22Rv1 (cell line): Measurements from ENCODE around the gene PRSS1.

Source experiments
- H3K27ac ChIP-seq: fragments of 450-650 bp; 2 replicates; pipeline ENCODE4 v1.5.1; 2017
- CTCF ChIP-seq: fragments of 450-650 bp; IDR thresholded peaks from 2 replicates; pipeline ENCODE4 v1.5.1; 2017; ENCODE audit warnings: mild to moderate bottlenecking
- ZFX ChIP-seq: fragments of 450-650 bp; IDR thresholded peaks from 2 replicates; pipeline ENCODE4 v1.6.1; 2017; ENCODE audit warnings: antibody characterized with exemption, borderline replicate concordance

Gene PRSS1

DNA sequence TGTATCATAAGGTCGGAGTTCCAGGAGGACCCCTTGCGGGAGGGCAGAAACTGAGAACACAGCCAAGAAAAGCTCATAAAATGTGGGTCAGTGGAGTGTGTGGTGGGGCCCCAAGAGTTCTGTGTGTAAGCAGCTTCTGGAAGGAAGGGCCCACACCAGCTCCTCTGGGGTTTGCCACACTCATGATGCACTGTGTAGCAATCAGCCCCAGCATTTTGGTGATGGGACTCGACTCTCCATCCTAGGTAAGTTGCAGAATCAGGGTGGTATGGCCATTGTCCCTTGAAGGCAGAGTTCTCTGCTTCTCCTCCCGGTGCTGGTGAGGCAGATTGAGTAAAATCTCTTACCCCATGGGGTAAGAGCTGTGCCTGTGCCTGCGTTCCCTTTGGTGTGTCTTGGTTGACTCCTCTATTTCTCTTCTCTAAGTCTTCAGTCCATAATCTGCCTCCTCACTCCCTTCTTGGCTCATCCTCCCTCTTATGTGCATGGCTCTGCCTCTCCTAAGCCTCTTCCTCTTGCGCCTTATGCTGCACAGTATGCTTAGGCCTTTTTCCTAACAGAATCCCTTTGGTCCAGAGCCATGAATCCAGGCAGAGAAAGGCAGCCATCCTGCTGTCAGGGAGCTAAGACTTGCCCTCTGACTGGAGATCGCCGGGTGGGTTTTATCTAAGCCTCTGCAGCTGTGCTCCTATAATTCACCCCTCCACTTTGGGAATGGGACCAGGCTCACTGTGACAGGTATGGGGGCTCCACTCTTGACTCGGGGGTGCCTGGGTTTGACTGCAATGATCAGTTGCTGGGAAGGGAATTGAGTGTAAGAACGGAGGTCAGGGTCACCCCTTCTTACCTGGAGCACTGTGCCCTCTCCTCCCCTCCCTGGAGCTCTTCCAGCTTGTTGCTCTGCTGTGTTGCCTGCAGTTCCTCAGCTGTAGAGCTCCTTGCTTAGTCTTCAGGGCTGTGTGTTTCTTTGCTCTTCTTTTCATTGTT lies 39.3 kb downstream of the PRSS1 start:
- TF ChIP-seq ZFX, result no peak
- TF ChIP-seq CTCF, result no peak
- no peak overlapping the region for H3K27ac ChIP-seq

DNA sequence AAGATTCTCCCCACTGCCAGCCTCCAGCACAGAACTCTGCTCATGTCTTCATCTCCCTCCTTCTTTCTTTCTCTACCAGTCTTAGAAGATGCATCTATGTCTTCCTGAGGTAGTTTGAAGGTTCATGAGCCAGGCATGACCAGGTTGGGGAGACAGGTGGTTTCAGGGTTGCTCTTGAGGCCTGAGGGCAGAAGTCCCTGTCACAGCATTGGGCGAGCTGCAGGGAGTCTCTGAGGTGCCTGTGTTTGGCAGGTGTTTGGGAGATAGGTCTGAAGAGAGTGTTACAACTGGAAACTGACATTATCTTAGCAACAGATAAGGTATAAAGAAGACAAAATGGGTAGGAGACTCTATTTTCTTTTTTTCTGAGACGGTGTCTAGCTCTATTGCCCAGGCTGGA lies 40.2 kb downstream of the PRSS1 start:
- H3K27ac ChIP-seq, result no peak overlapping the region
- no peak for TF ChIP-seq CTCF
- TF ChIP-seq ZFX, result no peak

GRCh38 chr7:142790056-142790455 lies 40.8 kb downstream of the PRSS1 start:
- TF ChIP-seq CTCF, result no peak
- TF ChIP-seq ZFX, result no peak
- H3K27ac ChIP-seq, result no peak overlapping the region

- no peak for TF ChIP-seq ZFX
- TF ChIP-seq CTCF, result no peak
- no peak overlapping the region for H3K27ac ChIP-seq
Observed at GRCh38 chr7:142790555-142790954, 41.3 kb downstream of the PRSS1 start.

GRCh38 chr7:142791502-142791901 lies 42.2 kb downstream of the PRSS1 start:
- TF ChIP-seq ZFX (no peak), CTCF (no peak)
- no peak overlapping the region for H3K27ac ChIP-seq

GRCh38 chr7:142792129-142792528 lies 42.9 kb downstream of the PRSS1 start:
- no peak for TF ChIP-seq ZFX
- TF ChIP-seq CTCF, result no peak
- no peak overlapping the region for H3K27ac ChIP-seq

GRCh38 chr7:142792593-142792992 lies 43.3 kb downstream of the PRSS1 start:
- no peak overlapping the region for H3K27ac ChIP-seq
- TF ChIP-seq ZFX (no peak), CTCF (no peak)
